ENCODE measurements around the gene ANKEF1.

GRCh38 chr20:10076126-10077080 is 41.6 kb downstream of the ANKEF1 start:
- TF ChIP-seq POLR2AphosphoS5 (IDR thresholded peaks at IDR 0.05; ENCODE audit: low read depth, low read length) (no peak), SIN3A (IDR thresholded peaks at IDR 0.05; ENCODE audit: borderline replicate concordance, insufficient read depth, low read length) (no peak), TAF1 (IDR thresholded peaks at IDR 0.05; ENCODE audit: borderline replicate concordance, insufficient read depth, low read length) (no peak), REST (IDR thresholded peaks at IDR 0.05; ENCODE audit: insufficient read depth in 1 of 2, low read depth in 2 of 2, low read length in 2 of 2) (no peak)

Data from PFSK-1 (cell line).